HUDEP-2 (cell line): Measurements from ENCODE around the gene HECW1.
"Not testable (repeated sequence)": the region's sequence is repeated elsewhere in the genome, so short reads cannot be mapped to it uniquely, and the experiment has no call there.

Source experiments
- DNase-seq, 76 experiments: peaks; one replicate each; lab custom pipeline; 2025; ENCODE audit not compliant: unreplicated experiment in 76 of 76; lab: John Stamatoyannopoulos, UW

The HECW1 gene

DNA sequence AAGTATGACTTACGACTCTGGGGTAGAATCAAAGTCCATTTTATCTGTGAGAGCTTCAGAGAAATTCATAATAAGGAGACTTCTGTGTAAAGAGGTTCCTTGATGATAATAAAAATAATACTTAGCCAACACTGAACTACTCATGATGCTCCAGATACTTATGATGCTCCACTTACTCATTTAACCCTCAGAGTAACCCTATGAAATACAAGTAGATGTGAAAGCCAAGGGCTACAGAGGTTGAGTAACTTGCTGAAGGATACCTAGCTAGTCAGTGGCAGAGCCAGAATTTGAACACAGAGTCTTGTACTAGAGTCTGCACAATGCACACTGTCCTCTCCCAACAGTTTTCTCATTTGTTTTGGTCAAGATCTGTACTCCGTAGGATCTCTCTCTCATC is 89.5 kb downstream of the HECW1 start:
- DNase-seq, result no peak

DNA sequence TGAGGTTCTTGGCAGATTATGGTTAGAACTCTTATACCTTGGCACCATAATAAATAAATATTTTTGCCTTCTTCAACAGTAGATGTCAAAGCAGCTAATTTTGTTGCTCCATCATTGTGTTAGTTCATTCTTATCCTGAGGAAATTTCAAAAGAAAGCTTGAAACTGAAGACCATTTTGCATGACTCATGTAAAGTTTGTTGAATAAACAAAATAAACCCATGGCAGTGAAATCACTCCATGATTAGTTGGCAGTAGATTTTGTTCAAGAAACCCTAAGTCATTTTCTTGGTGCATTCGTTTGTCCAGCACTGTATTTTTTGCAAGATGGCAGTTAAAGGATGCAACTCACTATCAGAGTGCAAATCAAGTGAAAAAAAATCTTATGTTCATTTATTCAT is 91.6 kb downstream of the HECW1 start:
- no peak for DNase-seq

DNA sequence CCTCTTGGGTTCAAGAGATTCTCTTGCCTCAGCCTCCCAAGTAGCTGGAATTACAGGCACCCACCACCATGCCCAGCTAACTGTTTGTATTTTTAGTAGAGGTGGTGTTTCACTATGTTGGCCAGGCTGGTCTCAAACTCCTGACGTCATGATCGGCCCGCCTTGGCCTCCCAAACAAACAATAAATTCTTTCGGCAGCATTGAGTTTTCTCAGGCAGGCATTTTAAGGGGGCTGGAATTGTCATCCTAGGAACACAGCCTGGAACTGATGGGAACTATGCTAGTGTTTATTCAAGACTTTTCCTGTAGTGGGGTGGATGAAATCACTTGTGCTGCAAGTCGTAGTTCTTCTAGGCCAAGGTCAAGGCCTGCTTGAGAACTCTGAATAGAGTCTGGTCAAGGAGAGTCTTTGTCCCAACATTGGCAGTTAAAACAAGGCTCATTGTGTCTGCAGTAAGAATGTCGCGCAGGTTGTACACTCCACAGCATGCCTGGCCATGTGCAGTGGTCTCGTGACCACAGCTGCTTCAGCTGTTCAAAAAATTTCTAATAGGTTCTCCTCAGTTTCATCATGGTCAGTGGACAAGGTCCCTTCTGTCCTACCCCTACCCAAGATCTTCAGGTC is 92.8 kb downstream of the HECW1 start:
- no peak for DNase-seq

DNA sequence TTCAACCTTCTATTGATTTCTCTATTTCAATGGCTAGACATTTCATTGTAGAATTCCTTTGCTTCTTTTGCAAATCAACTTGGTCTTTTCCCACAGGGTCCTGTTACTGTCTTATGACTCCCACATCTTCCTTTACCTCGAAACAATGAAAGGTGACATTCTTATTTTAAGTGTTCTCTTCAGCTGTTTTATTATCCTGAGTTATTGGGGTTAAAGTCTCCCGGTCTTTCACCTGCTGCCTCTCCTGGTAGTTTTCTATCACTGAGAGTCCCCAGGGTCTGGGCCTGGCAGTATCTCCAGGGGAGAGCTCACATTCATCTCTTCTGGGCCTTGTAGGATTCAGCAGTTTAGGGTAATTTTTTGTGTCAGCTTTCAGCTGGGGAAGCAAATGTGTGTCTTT is 95.8 kb downstream of the HECW1 start:
- no peak for DNase-seq

DNA sequence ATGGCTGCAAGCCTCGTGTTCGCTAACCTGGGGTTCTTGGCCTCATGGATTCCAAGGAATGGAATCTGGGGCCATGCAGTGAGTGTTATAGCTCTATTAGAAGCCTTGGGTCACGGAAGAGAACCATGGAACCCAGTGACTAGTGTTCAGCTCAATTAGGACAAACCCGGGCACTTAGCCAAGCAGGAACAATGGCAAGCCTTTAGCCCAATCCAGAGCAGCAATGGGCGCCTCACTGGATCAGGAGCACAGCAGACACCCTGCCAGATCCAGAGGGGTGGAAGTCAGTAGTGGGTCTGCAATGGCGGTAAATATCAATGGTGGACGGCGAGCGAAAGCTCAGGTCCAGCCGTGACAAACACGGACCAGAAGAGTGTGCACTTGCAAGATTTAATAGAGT is 98.1 kb downstream of the HECW1 start:
- not testable (repeated sequence) for DNase-seq

DNA sequence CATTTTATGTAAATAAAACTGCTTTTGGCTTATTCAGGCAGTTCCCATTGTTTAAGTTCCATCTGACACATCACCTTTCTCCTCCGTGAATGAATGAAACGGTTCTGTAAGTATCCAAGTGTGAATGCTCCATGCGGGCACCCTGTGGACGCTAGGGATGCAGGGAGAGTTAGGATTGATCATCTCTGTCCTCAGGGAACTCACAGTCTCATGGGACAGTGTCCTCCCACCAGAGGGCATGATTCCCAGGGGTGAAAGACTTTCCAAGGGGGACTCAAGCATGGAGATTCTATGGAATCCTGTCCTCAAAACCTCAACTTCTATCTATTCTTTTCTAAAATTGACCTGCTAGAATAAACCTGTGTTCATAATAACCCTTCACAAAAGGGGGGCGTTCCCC is 98.8 kb downstream of the HECW1 start:
- no peak for DNase-seq

DNA sequence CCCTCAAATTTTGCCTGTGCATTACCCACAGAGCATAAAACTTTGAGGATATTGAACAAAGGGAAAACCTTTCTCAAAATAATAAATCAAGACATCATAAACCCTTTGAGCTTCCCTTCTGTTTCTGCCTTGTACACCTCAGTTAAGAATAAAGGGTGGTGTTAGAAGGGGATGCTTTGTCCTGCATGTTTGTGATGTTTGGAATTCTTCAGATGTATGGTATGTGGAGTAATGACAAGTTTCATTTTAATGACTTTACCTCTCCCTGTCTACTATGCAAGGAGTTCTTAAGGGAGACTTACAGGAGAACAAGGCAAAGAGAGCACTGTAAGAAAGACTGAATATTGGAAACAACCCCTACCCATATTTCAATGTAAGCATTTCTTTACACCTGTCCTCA is 99.2 kb downstream of the HECW1 start:
- no peak for DNase-seq

GRCh38 chr7:43212921-43213320 is 100.5 kb downstream of the HECW1 start:
- no peak for DNase-seq

DNA sequence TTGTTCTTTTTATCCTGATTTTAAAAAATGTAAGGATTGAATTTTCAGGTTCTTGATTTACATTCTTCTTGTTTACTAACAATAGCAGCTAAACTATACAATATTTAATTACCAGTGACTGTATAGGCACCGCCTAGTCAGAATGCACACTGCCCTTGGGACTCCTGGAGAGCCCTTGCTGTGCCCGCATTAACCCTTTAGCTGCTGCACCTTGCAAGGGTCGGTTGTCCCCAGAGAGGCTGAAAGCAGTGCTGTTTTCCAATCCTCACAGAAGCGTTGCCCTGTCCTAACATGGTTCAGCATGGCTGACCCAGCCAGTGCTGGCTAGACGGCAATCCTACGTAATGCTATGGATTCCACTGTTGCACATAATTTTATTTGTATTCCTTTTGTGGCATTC is 102.6 kb downstream of the HECW1 start:
- no peak for DNase-seq

- no peak for DNase-seq
Observed at GRCh38 chr7:43217055-43217454, 104.6 kb downstream of the HECW1 start.

- not testable (repeated sequence) for DNase-seq
Observed at GRCh38 chr7:43218901-43219300, 106.5 kb downstream of the HECW1 start.

DNA sequence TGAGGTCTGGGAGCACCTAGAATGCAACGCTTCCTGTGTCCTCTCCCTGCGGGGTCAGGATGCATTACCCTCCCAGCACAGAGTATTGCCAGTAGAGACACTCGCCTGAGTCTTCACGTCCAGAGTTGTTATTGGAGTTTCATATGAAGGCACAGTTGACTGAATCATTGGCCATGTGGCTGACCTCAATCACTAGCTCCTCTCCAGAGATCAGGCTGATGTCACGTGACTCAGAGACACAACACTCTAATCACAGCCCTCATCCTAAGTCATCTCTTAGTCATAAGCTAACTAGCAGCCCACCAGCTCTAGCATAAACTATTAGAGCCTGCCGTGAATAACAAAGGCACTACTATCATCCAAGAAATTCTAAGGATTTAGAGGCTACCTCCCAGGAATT is 107.8 kb downstream of the HECW1 start:
- DNase-seq, result no peak

DNA sequence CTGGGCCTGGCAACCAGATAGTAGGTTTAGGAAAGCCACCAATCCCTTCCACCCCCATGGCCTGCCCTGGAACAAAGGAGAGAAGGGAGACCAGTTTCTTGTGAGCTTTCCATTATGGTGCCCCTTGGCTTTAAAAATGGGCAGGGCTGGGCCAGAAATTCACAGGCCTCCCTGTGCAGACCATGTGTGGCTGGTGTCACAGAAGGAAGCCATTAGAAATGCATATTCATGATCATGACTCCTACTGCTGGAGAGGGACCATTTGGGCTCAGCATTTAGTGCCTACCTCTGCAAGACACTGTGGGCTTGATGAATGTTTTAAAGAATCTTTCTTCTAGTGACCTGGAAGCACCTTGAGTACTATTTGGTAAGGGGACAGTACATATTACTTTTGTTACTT is 108.3 kb downstream of the HECW1 start:
- no peak for DNase-seq

DNA sequence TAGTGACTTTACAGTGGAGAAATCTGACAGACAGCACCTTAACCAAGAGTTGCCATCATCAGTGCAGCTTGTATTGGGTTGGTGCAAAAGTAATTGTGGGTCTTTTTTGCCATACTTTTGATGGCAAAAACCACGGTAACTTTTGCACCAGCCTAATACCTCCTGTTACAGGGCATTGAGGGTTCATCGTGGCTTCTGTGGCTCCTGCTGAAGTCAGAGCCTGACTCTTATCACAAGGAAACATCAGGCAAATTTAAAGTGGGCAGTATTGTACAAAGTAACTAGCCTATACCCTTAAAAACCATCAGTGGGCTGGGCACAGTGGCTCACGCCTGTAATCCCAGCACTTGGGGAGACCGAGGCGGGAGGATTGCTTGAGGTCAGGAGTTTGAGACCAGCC is 117.4 kb downstream of the HECW1 start:
- no peak for DNase-seq

- DNase-seq, result no peak
Observed at GRCh38 chr7:43232366-43232765, 119.9 kb downstream of the HECW1 start.

DNA sequence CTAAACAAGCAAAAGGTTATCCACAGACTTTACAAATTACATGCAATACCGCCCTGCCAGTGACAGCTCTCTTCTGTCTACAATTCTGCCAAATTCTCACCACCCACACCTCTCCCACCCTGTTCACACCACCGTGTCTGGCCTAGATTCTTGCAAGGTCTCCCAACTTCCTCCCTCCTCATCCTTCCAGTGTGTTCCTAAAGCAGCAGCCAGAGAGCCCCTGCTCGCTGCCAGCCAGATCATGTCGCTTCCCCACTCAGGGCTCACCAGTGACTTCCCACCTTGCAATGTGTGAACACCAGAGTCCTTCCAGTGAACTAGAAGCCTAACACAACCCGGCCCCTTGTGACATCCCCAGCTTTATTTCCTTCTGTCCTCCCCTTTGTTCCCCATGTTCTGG is 121.6 kb downstream of the HECW1 start:
- DNase-seq, result no peak

- no peak for DNase-seq
Observed at GRCh38 chr7:43234968-43235367, 122.5 kb downstream of the HECW1 start.

DNA sequence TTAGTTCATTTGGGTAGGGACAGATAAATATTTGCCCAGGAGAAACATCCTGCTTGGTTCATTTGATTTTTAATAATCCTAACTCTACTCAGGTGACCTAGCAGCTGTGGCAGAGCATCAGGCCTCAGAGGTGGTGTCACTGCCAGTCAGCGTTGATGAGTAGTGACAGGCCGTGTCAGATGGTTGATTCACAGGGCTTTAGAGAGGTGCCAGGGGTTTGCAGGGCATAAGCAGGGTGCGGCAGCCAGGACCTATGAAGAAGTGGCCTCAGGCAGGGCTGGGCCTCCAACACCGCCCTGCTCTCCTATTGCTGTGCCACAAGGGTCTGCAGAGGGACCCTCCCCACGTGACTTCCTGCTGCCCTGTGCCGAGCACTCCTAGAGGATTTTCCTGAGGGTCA is 128.1 kb downstream of the HECW1 start:
- DNase-seq, result no peak

DNA sequence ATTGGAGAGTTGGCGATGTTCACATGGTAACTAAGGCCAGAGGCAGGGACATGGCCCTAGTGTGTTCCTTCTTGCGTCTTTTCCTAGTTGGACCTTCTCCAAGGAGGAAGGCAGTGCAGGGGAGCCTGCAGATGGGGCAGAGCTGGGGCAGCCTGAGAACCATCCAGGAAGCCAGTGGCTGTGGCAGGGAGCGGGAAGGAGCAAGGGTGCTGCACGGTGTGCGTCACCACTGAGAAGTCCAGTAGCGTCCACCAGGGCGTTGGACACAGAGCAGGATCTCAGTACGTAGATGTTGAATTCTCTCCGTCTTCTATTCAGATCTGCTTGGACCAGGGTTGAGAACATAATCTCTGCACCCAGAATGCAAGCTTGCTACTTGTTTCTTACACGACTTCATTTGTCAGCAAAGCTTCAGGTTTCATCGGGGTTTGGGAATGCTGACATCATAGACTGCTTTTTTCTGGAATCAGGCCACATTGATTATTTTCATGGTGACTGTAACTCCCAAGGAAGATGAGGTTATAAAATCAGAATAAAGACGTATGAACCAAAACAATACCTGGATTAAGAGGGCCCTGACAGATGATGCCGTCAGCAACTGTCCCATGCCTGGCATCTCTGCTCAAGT is 130.3 kb downstream of the HECW1 start:
- DNase-seq, result no peak

GRCh38 chr7:43244232-43244631 is 131.8 kb downstream of the HECW1 start:
- peak in 1 of 76 experiments; percentile 1 for DNase-seq

GRCh38 chr7:43244784-43245183 is 132.3 kb downstream of the HECW1 start:
- DNase-seq, result no peak

DNA sequence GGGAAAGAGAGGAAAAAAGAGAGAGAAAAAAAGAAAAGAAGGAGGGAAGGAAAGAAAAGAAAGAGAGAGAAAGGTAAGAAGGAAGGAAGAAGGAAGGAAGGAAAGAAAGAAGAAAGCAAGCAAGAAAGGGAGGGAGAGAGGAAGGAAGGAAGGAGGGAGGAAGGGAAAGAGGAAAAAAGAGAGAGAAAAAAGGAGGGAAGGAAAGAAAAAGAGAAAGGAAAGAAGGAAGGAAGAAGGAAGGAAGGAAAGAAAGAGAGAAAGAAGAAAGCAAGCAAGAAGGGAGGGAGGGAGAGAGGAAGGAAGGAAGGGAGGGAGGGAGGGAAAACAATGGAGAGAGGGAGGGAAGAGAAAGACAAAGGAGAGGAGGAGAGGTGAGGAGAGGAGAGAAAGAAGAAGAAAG is 135.3 kb downstream of the HECW1 start:
- DNase-seq, result no peak

- no peak for DNase-seq
Observed at GRCh38 chr7:43248553-43248952, 136.1 kb downstream of the HECW1 start.
